ENCODE results near the gene PRADC1.

PRADC1 gene

DNA sequence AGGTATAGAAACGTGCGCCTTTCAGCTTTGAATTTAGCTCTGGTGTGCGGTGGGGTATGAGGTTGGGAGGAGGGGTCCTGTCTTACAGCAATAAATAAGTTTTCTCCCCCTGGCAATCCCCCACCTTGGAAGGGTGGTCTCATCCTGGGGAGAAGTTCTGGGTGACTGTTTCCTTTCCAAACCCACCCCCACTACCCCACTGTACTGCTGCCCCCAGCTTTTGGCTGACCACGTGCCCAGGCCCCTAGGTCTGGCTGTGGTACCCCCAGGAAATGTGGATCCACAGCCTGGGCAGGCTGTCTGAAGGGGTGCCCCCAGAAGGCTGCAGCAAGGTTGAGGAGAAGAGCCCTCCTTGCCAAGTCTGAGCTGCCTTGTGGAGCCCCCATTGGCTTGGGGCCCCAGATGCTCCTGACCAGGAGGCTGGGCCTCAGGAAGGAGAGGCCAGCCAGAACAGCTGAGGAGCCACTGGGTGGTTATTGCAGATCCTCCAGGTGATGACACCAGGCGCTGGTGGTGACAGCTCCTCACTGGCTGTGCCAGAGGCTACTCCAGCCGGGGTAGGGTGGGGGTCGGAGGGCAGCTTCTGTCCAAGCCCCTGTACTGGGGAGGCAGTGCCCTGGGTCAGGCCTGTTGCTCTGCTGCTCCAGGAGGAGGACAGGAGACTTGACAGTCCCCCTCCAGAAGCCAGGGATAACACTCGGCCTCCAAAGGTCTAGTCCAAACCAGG is 25.3 kb upstream of the PRADC1 start:
- DNase-seq, result no peak

DNA sequence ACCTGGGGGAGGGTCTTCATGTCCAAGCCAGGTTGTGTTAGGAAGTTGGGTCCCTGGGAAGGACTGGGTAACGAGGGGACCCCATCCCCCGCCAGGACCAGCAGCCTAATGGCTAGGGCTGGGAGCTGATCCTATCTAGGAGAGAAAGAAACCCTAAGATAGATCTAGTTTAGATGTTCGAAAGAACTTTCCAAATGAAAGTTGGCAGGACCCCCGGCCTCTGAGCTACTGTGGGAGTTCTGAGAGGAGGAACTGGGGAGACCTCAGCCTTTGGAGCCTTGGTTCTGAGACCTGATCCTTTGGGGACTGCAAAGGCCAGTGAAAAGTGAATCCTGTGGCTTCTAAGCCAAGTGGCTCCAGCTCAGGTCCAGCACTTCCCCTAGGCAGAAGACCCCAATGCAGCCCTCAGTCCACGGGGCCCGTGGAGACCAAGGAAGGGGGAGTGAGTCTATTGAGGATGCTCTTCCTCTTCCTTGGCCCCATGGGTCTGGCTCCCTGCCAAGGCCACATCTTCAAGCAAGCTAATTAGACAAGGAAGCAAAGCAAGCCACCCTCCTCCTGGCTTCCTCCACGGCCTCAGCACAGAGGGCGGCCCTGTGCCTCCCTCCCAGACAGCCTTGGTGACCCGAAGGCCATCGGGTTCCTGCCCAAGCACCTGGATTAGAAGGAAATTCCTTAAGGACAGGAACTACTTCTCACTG is 24.5 kb upstream of the PRADC1 start:
- no peak for DNase-seq

GRCh38 chr2:73257021-73257420 is 24.0 kb upstream of the PRADC1 start:
- no peak for DNase-seq

DNA sequence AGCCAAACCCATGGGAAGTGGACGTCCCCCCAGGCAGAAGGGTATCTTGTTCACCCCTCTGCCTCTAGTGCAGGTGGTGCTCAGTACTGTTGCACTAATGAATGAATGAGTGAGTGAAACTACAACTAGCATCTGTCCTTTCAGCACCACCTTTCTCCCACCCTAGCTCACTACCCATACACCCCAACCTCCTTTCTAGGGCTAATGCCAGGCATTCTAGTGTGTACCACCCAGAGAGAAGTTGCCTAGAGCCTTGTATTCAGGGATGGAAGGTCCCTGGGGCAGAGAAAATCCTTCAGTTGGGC is 23.5 kb upstream of the PRADC1 start:
- no peak for DNase-seq

- DNase-seq, result no peak
Observed at GRCh38 chr2:73255907-73256617, 23.0 kb upstream of the PRADC1 start.

DNA sequence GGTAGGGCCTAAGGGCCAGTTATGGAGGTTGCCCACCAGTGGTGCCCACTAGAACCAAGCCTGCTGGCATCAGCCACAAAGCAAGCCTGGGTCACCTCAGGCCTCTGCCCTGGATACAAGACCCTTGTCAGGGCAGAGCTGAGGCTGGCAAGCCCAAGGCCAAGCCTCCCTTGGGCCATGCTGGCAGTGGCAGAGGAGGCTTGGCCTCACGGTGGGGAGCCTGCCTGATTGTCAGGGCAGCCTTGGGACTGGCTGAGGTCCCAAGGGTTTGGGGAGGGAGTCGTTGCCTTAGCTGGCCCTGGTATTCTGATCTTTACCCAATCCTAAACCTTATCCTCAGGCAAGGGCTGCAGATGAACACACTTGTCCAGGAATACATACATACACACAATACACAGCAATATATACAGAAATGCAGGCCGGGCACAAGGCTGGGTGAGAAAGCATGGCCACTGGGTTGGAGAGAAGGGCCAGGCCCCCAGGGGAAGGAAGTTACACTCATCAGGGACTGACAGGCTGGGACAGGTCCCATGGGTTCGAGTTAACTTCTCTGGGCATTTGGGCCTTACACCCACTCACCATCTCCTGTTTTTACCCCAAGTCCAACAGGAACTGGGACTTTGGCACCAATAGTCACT is 22.1 kb upstream of the PRADC1 start:
- no peak for DNase-seq

DNA sequence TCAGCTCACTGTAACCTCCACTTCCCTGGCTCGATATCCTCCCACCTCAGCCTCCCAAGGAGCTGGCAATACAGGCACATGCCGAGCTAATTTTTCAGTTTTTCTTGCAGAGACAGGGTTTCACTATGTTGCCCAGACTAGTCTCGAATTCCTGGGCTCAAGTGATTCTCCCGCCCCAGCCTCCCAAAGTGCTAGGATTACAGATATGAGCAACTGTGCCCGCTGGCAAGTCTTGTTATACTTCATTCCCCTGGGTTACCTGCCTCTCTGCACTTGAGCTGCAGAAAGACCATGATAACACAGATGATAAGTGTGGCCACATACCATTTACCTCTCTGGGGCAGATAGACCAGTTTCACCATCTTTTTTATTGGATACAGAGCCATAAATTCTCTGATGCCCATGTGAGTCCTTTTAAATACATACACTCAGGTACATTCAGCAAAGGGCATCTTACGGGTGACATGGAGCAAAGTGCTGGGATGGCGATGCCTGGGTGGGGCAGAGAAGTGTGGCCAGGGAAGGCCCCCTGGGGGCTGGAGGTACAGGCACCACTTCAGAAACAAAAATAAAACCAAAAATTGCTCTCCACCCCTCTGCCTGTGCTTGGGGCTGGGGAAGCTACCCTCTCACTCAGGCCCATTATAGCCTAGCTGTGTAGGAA is 21.4 kb upstream of the PRADC1 start:
- DNase-seq, result no peak

DNA sequence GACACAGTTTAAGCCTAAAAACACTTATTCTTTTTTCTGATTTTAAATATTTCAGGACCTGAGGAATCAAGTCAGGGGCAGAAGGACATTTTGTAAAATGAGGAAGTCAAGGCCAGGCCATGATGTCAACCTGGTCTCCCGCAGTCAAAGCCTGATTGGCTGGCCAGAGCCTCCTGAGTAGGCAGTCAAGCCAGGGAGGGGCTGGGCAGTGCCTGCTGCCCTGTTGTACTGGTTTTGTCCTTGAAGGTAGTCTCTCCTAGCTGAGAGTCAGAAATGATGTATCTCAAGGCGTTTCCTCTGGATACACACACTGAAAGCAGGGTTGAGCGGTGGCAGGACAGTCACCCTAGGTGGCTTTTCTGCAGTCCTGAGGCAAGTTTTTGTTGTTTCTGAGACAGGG is 20.9 kb upstream of the PRADC1 start:
- no peak for DNase-seq

- no peak for DNase-seq
Observed at GRCh38 chr2:73253400-73253799, 20.4 kb upstream of the PRADC1 start.

- no peak for DNase-seq
Observed at GRCh38 chr2:73252238-73253027, 19.4 kb upstream of the PRADC1 start.

DNA sequence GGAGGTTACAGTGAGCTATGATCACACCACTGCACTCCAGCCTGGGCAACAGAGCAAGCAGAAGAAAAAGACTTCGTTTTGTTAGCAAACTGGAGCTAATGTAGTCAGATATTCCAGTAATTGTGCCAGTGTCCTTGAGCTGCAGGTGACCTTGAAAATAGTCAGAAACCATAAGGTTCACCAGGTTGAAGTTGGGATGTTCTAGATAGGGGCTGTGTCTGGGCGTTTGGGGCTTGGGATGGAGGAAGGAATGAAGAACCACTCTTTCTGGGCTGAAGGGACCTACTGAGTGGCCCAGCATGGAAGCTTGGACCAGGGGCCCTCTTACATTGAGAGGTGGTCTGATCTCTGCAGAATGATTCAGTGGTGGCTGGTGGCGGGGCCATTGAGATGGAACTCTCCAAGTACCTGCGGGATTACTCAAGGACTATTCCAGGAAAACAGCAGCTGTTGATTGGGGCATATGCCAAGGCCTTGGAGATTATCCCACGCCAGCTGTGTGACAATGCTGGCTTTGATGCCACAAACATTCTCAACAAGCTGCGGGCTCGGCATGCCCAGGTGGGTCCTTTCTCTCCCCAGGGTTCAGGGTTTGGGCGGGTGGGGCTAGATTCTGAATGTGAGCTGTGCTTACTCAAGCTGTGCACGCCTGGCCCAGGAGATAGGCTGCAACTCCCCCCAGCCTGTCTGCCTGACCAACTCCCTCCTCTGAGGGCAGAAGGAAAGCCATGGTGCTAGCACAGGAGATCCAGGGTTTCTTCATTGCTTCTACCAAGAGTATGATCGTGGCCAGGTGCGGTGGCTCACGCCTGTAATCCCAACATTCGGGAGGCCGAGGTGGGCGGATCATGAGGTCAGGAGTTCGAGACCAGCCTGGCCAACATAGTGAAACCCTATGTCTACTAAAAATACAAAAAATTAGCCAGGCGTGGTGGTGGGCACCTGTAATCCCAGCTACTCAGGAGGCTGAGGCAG is 18.1 kb upstream of the PRADC1 start:
- no peak for DNase-seq

GRCh38 chr2:73249636-73250035 is 16.6 kb upstream of the PRADC1 start:
- no peak for DNase-seq

GRCh38 chr2:73246850-73247249 is 13.8 kb upstream of the PRADC1 start:
- DNase-seq, result no peak

DNA sequence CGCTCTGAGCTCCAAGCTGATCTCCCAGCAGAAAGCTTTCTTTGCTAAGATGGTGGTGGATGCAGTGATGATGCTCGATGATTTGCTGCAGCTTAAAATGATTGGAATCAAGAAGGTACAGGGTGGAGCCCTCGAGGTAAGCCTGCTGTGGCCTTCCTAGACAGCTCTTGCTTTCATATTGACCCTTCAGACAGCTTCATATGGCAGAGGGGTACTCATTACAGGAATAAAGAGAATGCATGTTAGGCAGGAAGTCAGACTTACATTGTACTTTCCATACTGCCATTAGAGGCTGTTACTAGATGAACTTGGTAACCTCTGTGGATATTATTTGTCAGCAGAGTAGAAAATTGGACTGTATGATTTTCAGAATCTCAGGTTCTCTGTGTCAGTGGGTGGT is 11.5 kb upstream of the PRADC1 start:
- no peak for DNase-seq

- no peak for DNase-seq
Observed at GRCh38 chr2:73243884-73244570, 11.0 kb upstream of the PRADC1 start.

- DNase-seq, result no peak
Observed at GRCh38 chr2:73239776-73240175, 6.7 kb upstream of the PRADC1 start.

- no peak for DNase-seq
Observed at GRCh38 chr2:73238976-73239375, 5.9 kb upstream of the PRADC1 start.

GRCh38 chr2:73238149-73238548 is 5.1 kb upstream of the PRADC1 start:
- no peak for DNase-seq

- DNase-seq, result no peak
Observed at GRCh38 chr2:73237168-73237567, 4.1 kb upstream of the PRADC1 start.

DNA sequence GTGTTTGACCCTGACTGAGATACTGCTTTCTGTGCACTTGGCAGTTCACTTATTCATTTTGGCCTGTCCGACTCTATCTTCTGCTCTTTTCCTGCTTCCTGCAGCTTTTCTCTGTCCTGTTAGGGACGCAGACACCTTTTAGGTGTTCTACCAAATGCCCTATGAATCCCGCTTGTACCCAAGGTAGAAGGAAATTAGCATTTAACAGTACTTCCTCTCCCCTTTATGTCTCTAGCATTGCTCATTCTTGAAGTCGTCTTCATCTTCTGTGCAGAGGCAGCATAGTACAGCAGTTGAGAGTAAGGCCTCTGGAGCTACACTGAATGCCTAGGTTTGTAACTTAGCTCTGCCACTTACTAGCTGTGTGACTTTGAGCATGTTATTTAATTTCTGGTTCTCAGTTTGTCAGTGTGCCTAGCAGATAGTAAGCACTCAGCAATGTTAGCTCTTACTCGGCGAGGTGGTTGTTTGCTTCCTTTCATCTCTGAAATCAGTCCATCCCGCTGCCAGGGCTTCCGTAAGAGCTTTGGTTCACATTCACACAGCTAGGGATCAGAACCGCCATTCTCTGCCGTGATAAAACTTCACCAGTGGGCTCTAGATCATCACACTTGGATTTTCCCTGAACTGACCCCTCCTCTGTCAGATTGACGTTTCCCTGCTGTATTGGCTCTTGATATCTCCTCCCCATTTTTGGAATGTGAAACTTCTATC is 2.4 kb upstream of the PRADC1 start:
- no peak for DNase-seq

All from NCI-H345 (cell line).